Mucosa of gallbladder (tissue), 1 donor: ENCODE results near the gene TMEM184B. TPM values are rescaled to one million over a fixed set of nuclear protein-coding genes. Genes with fewer than 3 reads are reported as not detected.

Experiments
- DNase-seq: peaks from one replicate; pipeline ENCODE4 v3.0.0-alpha.2; 2020; ENCODE audit warnings: low spot score
- total RNA-seq: library from RNA; stranded (reverse); gene quantifications from one replicate; pipeline ENCODE4 v1.2.1, GENCODE V29; 2021
- donor health status: DM: no; HTN: no; CAD: no.

Gene TMEM184B
- total RNA-seq, result 108 TPM

DNA sequence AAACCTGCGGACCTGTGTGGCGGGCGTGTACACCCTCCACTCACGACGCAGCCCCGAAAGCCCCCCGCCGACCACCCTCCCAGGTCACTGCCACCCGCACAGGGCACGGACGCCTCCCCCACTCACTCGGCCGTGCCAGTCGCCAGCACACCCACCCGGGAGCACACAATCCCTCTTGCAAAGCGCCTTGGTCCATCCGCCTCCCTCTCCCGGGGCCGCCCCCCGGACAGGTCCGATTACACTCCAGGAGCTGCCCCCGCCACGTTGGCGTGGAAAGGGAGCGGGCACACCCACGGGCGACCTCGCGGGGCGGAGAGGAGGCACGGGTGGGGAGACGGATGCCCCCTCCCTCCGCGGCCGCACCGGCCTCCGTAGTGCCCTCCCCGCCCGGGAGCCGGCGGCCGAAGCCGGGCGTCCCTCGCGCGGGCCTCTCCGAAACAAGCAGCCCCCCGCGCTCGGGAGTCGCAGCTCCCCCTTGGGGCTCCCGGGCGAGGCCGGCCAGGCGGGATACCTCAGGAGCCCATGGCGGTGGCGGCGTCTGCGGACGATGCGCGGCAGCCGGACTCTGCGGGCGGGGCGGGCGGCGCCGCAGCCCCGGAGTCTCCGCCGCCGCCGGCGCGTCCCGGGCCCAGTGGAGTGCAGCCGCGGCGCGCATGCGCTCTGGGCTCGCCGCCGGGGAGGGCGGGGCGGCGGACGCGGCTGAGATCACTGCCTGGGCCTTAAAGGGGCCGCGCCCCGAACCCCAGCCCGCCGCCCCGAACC is at the start of gene TMEM184B:
Gene TMEM184B (minus strand): TSS at position 638 of the 762 bp plus-strand sequence. CDS start 25,049 bp downstream, outside the sequence.
- peak; percentile 77 for DNase-seq

DNA sequence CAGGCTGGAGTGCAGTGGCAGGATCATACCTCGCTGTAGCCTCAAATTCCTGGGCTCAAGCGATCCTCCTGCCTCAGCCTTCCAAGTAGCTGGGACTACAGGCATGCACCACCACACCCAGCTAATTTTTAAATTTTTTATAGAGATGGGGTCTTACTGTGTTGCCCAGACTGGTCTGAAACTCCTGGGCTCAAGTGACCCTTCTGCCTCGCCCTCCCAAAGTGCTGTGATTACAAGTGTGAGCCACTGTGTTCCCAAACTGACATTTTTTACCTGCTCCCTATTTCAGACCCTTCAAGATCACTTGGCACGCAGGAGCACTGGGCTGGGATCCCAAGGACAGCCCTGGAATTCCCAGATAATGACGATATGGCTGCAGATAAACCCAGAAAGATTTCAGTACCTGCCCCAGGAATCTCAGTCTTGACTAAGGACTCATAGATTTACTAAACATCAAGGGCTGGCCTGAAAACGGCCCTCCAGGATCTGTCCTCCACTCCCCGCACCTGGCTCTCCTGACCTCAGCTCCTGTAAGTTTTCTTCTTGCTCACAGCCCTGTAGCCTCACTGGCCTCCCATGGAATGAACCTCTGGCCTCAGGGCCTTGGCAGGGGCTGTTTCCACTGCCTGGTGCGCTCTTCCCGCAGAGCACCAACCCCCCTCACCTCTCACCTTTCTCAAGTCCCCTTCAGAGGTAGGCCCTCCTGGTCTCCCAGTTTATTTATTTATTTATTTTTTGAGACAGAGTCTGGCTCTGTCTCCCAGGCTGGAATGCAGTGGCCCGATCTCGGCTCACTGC is 48.0 kb upstream of the TMEM184B start:
- no peak for DNase-seq

DNA sequence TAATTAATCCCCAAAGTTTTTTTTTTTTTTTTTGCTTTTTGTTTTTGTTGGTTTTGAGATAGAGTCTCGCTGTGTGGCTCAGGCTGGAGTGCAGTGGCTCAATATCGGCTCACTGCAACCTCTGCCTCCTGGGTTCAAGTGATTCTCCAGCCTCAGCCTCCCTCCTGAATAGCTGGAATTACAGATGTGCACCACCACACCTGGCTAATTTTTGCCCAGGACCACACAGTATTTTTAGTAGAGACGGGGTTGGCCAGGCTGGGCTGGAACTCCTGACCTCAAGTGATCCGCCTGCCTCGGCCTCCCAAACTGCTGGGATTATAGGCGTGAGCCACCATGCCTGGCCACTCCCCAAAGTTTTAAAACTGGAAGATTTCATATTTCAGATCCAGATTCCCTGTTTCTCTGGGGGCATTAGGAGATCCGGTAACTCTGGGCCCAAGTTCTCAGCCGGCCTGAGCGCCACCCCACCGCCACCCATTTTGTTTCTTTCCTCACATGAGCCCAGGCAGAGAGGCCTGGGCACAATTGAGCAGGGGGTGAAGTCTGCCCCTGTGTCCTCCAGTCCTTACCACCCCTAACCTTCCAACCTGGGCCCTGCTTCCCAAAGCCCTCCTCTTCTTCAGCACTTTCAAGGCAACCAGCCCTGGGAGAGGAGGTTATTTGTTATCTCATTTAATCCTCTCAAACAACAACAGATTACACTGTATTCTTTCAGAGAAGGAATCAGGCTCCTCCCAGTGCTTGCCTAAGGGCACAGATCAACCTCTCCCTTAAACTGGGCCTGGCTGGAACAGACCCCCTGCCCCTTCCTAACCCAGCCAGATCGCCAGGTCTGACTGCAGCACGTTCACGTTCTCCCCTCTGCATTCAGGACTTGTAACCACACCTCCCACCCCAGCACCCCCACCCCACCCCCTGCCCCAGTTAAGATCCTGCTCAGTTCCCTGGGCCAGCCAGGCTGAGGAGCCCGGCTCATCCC is 46.3 kb upstream of the TMEM184B start:
- no peak for DNase-seq

DNA sequence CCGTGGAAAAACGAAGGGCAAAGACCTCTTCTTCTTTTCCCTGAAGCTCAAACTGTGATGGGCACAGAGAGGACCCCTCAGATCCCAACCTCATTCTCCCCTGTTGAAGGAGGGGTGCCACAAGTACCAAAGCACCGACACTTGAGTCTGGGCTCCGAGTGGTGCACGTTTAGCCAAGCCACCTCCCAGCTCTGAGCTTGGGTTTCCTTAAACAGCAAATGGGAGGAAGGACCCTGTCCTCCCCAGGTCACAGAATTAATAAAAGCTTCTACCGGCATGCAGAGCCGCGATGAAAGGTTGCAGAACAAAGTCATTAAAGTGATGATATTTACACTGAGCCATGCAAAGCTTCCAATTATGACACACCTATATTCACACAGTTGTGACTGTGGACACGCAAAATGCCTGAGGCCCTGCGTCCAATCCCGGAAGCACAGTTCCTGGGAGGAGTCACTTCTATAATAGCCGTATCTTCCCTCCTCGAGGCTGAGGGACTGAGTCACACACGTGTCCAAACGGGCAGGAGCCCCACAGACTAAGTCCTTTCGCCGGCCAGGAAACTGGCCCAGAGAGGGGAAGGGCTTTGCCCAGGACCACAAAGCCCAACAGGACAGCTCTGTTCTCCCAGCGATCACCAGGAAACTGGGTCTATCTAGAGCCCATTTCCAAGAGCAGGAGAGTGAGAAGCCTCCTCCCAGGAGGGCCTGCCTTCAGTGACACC is 45.3 kb upstream of the TMEM184B start:
- DNase-seq, result peak; percentile 68

DNA sequence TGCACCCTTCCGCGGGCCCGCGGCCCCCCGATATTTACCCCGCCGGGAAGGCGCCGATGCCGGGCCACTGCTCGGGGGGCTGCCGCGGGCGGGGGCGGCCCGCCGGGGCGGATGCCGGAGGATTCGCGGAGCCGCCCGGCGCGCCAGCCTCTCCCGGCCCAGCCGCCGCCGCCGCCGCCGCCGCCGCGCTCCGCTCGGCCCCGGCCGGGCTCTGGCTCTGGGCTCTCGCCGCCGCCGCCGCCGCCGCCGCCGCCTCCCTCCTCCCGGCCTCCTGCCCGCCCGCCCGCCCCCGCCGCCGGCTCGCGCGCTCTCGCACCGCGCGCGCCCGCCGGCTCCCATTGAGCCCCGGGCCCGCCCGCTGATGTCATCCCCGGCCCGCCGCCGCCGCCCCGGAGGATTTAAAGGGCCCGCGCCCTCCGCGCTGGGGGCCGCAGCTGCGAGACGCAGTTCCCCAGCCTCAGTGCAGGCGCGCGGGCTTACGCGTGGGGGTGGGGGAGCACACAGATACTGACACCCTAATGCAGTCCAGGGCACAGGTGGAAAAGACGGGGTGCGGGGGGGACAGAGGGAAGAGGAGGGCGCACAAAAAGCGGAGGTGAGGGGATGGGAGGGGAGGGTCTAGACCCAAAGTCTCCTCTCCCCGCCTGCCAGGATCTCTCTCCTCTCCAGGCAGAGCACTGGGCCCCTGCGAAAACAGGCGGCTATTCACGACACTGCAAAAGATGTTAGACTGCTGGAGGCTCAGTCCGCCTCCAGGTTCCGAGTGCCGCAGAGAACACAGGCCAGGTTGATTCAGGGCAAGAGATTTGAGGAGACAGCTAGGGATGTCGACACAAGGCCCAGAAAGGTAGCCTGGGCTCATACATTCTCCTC is 44.5 kb upstream of the TMEM184B start, which contains the start of gene CSNK1E:
Gene CSNK1E (minus strand): TSS at position 312 of the 873 bp plus-strand sequence. CDS start 3,276 bp downstream, outside the sequence.
- peak; percentile 74 for DNase-seq

DNA sequence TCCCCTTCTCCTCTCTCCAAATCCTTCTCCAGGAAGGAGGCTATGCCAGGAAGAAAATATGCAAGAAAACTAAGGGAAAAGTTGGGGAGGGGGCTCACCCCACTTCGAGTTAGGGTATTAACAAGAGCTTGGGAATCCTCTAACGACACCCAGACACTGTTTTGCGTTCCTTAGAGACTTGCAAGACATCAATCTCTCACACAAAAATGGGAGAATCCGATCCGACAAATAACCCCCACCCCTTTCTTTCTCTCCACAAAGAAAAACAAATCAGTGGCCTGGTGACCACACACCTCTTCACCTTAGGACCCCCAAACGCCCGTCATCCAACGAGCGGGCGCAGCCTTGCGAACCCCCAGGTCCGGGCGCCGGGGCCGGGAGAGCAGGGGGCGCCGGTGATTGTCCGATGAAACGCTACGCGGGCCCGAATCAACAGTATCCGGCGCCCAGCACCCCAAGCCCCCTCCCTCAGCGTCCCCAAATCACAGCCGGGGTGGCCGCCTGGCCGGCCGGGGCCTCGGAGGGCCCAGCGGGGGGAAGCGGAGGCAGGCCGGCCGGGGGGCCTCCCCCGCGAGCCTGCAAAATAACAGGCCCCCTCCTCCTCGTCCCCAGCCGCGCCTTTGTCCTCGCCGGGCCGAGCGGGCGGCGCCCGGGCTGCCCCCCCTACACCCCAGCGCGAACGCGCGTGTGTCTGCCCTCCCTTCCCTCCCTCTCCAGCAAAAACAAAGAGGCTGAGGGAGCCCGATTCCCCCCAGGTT is 43.7 kb upstream of the TMEM184B start:
- peak; percentile 56 for DNase-seq

DNA sequence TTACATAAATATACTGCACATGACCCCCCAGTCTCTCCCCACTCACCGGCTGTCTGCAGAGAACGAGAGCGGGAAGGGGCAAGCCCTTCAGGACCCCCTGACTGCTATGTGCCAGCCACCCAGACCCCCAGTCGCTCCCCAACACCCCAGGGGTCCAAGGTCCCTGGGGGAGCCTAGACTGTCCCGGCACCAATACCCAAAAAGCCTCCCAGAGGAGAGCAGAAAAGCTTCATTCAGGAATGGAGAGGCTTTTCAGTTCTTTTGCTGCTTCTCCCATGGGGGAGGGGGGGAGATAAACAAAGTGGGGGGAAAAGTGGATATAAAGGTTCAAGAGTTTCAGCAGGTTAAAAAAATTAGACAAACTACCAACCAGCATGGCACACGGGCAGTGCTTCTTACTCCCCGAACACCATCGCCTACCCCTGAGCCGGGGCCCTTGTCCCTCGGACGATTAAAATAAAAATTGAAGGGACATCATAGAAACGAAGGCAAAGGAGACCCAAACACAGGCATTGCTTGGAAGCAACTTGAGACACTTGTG is 43.1 kb upstream of the TMEM184B start:
- no peak for DNase-seq

DNA sequence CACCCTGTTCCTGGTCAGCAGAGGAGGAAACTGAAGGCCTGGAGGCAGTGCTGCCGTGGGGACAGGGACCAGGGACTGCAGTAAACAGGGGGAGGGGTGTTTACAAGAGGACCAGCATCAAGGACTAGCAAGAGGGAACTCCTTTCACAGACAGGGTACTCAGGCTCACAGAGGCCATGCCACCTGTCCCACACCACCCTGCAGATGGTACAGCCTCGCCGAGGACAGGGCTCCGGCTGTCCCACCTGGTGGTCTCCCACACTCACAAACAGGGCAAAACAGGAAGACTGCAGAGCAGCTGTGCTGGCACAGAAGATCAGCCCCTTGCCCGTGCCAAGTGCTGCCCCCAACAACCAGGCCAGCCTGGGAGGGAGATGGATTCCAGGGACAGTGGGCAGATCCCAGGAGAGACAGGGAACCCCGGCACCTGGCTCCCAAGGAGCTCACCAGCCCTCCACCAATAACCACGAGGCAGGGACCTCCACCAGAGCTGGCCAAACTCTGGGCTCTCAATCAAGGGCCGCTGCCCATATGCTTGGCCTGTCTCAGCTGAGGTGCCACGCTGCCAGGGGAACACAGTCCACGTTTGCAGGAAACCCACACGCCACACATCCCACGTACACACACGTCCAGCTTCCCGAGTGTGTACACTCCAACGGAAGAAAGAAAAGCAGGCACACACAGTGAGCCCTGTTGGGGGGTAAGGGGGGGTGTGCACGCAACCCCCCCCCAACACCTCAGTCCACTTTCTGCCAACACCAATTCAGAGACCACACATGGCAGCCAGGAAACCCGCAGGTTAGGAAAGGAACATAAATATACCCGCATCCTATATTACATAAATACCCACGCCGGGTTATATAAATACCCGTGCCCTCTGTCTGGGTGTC is 42.4 kb upstream of the TMEM184B start:
- no peak for DNase-seq

DNA sequence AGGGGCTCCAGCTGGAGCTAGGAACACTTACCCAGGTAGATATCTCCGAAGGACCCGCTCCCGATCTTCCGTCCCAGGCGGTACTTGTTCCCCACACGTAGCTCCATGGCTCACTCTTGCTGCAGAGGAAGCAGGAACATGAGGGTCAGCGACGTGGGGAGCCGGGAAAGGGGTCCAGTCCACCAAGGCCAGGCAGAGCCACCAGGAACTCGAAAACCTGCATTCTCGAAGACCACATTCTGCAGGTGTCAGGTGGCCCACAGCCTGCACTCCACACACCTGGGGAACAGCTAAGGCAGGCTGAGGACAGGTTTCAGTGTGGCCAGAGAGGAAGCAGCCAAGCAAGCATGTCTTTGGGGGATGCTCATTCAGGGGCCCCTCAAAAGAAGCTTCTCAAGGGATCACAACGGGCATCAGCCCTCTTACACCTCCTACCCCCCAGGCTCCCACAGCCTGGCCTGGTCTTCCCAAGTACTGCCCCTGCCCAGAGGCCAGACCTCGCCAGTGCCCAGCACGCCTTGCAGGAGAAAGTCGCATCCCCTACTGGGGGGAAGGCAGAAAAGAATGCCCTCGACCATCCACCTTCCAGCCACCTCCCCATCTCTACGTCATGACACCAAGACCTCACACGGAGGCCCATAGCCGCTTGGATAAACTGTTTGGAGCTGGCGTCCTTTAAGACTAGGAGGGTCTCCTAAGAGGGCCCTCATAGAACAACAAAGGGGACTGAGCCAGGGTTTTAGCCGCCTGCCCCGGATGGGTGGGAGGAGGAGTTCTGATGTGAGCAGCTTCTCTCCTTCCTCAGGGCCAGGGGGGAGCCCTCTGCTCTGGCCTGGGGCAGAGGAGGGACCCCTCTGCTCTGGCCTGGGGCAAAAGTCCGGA is 41.5 kb upstream of the TMEM184B start:
- DNase-seq, result no peak

DNA sequence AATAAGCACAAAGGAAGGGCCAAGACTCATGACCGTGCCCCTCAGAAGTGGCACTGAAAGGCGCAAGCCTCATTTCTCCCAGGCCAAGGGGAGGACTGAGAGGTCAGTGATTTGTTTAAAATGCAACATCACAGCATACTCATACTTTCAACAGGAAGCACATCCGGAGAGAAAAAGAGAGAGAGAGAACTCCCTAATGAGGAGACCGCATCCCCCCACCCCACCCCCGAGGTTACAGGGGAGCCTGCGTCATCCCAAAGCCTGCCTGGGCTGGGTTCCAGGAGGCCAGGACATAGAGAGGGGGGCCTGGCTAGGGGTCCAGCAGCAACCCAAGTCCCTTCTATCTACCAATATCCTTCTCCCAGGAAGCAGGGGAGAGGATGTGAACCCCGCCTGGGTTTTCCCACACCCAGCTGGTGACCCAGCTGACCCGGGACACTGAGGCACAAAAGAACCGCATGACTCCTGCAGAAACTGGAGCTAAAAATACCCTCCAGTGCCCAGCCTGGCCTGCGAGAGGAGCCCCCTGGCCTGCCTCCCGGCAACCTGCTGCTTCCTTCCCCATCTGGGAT is 40.7 kb upstream of the TMEM184B start:
- peak; percentile 57 for DNase-seq

DNA sequence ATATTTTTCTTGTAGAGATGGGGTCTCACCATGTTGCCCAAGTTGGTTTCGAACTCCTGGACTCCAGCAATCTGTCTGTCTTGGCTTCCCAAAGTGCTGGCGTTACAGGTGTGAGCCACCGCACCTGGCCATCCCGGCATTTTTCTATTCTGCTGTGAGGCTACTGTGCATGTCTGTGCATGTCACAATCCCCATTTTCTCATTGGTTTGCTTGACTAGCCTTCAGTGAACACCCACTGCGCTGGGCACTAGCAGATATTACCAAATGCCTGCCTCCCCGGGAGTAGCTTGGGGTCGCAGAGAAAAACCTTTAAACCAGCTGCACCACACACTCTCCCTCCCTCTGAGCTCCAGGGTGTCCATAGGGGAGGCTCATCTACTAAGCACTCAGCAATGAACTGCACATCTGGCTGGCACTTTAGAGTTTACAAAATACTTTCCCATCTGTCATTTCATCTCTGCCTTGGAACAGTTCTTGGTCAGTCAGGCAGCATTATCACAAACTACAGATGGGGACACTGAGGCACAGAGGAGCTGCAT is 39.5 kb upstream of the TMEM184B start:
- no peak for DNase-seq

DNA sequence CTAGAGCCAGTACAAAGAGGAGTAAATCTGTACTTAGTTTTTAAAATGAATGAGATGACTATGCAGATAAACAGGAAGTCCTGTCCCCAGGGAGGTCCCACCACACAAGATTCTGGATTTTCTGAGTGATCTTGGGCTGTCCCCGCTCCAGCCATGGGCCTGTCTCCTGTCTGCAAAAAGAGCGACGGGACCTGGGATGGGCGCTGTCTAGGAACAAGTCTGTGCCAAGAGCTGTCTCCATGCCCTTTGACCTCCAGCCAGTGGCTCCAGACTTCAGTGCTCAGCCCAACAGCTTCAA is 38.5 kb upstream of the TMEM184B start:
- no peak for DNase-seq

DNA sequence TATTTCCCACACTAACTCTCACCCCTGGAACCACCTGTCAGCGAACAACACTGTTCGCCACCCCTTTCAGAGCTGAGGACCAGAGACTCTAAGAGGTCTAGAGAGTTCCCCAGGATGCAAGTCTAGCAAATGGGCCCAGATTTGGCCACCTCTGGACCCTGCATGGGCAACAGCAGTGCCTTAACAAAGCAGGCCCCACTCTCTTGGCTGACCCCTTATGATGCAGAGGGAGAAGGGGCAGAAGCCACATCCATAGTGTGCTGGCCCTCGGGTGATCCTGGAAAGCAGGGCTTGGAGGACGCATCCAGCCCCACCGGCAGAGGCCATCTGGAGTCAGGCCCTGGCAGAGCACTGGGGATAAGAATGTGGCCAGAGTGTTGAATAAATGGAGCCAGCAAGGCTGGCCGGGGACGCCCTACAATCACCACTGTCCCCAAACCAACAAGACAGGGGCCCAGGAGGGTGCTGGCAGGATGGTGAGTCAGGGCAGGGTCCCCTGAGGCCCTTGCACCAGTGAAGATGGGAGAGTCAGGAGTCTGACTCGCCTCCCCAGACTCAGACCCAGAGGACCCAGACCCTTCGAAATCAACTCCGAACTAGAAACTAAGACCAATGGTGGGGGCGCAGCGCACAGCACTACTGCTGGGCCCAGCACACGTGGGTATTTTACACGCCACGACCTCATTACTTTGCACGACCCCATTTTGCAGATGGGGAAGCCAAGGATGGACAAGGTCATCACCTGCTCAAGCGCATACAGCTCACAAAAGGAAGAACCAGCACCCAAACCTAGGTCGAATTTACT is 37.9 kb upstream of the TMEM184B start:
- DNase-seq, result no peak

DNA sequence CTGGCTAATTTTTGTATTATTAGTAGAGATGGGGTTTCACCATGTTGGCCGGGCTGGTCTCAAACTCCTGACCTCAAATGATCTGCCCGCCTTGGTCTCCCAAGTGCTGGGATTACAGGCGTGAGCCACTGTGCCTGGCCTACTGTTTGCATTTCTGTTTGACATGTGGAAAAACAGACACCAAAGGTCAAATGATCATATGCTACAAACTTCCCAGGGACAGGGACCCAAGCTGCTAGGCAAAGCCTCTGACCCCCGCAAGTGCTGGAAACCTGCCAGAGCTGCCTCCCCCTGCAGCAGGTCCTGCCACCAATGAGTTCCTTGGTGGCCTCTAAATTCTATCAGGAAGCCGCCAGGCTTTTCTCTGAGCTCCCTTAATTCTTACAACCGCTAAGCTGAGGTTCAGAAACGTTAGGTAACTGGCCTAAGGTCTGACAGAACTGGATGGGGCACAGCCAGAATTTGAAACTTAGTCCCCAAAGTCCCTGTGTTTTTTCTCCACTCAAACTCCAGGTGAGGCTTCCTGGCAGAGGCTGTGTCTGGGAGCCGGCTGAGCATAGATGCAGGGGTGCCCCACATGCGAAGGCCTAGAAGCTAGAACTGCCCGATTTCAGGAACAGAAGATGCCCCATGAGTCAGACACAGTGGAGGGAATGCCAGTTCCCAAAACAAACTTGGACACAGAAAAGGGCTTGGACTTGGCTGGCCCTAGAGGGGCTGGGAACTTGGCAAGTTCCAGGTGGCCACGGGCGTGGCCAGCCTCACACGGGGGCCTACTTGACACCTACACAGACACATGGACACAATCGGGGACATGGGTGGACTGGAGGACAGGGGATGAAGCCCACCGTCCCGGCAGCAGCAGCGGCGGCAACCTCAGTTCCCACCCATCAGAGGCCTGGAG is 37.1 kb upstream of the TMEM184B start:
- DNase-seq, result no peak
